ENCODE results near the gene APBB1IP.

DNA sequence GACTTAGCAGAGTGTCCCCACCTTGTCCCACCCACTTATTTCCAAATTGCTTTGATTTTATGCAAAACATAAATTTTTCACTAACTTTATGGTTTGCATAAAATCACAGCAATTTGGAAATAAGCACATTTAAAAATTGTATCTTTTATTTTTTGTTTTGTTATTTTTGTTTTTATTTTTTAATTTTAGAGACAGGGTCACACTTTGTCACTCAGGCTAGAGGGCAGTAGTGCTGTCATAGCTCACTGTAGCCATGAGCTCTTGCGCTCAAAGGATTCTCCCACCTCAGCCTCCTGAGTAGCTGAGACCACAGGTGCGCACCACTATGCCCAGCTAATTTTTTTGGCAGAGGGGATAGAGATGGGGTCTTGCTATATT lies 43.2 kb downstream of the APBB1IP start:
- TF ChIP-seq, protein P1, sequence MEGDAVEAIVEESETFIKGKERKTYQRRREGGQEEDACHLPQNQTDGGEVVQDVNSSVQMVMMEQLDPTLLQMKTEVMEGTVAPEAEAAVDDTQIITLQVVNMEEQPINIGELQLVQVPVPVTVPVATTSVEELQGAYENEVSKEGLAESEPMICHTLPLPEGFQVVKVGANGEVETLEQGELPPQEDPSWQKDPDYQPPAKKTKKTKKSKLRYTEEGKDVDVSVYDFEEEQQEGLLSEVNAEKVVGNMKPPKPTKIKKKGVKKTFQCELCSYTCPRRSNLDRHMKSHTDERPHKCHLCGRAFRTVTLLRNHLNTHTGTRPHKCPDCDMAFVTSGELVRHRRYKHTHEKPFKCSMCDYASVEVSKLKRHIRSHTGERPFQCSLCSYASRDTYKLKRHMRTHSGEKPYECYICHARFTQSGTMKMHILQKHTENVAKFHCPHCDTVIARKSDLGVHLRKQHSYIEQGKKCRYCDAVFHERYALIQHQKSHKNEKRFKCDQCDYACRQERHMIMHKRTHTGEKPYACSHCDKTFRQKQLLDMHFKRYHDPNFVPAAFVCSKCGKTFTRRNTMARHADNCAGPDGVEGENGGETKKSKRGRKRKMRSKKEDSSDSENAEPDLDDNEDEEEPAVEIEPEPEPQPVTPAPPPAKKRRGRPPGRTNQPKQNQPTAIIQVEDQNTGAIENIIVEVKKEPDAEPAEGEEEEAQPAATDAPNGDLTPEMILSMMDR (conservative IDR thresholded peaks at IDR 0.05 in 1 of 2, IDR thresholded peaks at IDR 0.05 in 1 of 2; ENCODE audit: extremely low read depth in 1 of 2, insufficient read depth in 1 of 2, low read depth in 1 of 2, low read length in 2 of 2), result no peak
- TF ChIP-seq EZH2 (IDR thresholded peaks at IDR 0.05; ENCODE audit: borderline replicate concordance, low read length), result no peak

Measured in mammary epithelial cell (primary cell).